Ishikawa (cell line): ENCODE data around the gene SYNE3.

Experiments used
- CEBPB ChIP-seq: IDR thresholded peaks from 2 replicates; pipeline ENCODE4 v1.6.1; 2012
- CREB1 ChIP-seq: IDR thresholded peaks from 2 replicates; pipeline ENCODE4 v1.6.1; 2012; ENCODE audit warnings: low read depth
- EGR1 ChIP-seq: IDR thresholded peaks from 2 replicates; pipeline ENCODE4 v1.6.1; 2012
- EP300 ChIP-seq: IDR thresholded peaks from 2 replicates; pipeline ENCODE4 v1.6.1; 2012; ENCODE audit warnings: borderline replicate concordance
- FOXM1 ChIP-seq: IDR thresholded peaks from 2 replicates; pipeline ENCODE4 v1.6.1; 2012; ENCODE audit warnings: low read depth, borderline replicate concordance
- MAX ChIP-seq: IDR thresholded peaks from 2 replicates; pipeline ENCODE4 v1.6.1; 2012
- NFIC ChIP-seq: IDR thresholded peaks from 2 replicates; pipeline ENCODE4 v1.6.1; 2012
- RAD21 ChIP-seq: IDR thresholded peaks from 2 replicates; pipeline ENCODE4 v1.6.1; 2012; ENCODE audit warnings: low read depth
- REST ChIP-seq: IDR thresholded peaks from 2 replicates; pipeline ENCODE4 v1.6.1; 2012; ENCODE audit warnings: low read depth, mild to moderate bottlenecking
- TAF1 ChIP-seq: IDR thresholded peaks from 2 replicates; pipeline ENCODE4 v1.6.1; 2012; ENCODE audit warnings: low read depth, mild to moderate bottlenecking
- TCF12 ChIP-seq: IDR thresholded peaks from 2 replicates; pipeline ENCODE4 v1.6.1; 2012; ENCODE audit warnings: low read depth
- TEAD4 ChIP-seq: IDR thresholded peaks from 2 replicates; pipeline ENCODE4 v1.6.1; 2012
- USF1 ChIP-seq: IDR thresholded peaks from 2 replicates; pipeline ENCODE4 v1.6.1; 2012
- YY1 ChIP-seq: IDR thresholded peaks from 2 replicates; pipeline ENCODE4 v1.6.1; 2012; ENCODE audit warnings: low read depth
- ZBTB7A ChIP-seq: IDR thresholded peaks from 2 replicates; pipeline ENCODE4 v1.6.1; 2012; ENCODE audit warnings: low read depth

The SYNE3 gene

GRCh38 chr14:95476747-95477146, 39.7 kb downstream of the SYNE3 start:
- TF ChIP-seq CEBPB (no peak), REST (no peak), CREB1 (no peak), NFIC (no peak), TEAD4 (no peak)

- TF ChIP-seq TCF12: no peak
- TF ChIP-seq MAX: no peak
- TF ChIP-seq USF1: no peak
- TF ChIP-seq NFIC: no peak
- TF ChIP-seq ZBTB7A: no peak
Measured at GRCh38 chr14:95475540-95476240, 40.8 kb downstream of the SYNE3 start.

- TF ChIP-seq REST (no peak), ZBTB7A (no peak), NFIC (no peak), TEAD4 (no peak), YY1 (no peak), EP300 (no peak), TCF12 (no peak), MAX (no peak), USF1 (no peak), CREB1 (no peak), EGR1 (no peak), FOXM1 (no peak), TAF1 (no peak)
Measured at GRCh38 chr14:95474941-95475340, 41.5 kb downstream of the SYNE3 start.

GRCh38 chr14:95474486-95474885, 42.0 kb downstream of the SYNE3 start:
- TF ChIP-seq TAF1: no peak
- no peak for TF ChIP-seq REST
- TF ChIP-seq CEBPB: no peak
- no peak for TF ChIP-seq USF1
- TF ChIP-seq CREB1: no peak
- TF ChIP-seq MAX: no peak
- TF ChIP-seq TCF12: no peak
- TF ChIP-seq FOXM1: no peak
- no peak for TF ChIP-seq YY1
- TF ChIP-seq RAD21: no peak
- TF ChIP-seq NFIC: no peak
- no peak for TF ChIP-seq ZBTB7A
- no peak for TF ChIP-seq EP300
- TF ChIP-seq EGR1: no peak
